Measurements from ENCODE around the gene UBE2J2.

DNA sequence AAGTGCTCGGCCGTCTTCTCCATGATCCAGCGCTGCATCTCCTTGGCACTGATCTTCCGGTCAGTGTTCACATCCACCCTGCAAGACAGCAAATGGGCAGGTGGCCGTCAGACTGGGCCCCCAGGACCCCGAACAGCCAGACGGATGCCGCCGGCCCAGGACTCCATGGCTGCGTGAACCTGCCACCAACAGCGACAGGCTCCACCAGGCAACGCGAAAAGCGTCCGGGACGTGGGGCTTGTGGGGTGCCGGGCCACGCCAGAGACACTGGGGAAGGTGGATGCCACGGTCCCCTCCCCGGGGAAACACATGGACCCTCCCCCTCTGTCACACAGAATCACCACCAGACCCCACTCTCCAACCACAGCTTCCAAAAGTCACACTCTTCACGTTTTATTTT lies 49.8 kb downstream of the UBE2J2 start:
- TF ChIP-seq, protein P1, sequence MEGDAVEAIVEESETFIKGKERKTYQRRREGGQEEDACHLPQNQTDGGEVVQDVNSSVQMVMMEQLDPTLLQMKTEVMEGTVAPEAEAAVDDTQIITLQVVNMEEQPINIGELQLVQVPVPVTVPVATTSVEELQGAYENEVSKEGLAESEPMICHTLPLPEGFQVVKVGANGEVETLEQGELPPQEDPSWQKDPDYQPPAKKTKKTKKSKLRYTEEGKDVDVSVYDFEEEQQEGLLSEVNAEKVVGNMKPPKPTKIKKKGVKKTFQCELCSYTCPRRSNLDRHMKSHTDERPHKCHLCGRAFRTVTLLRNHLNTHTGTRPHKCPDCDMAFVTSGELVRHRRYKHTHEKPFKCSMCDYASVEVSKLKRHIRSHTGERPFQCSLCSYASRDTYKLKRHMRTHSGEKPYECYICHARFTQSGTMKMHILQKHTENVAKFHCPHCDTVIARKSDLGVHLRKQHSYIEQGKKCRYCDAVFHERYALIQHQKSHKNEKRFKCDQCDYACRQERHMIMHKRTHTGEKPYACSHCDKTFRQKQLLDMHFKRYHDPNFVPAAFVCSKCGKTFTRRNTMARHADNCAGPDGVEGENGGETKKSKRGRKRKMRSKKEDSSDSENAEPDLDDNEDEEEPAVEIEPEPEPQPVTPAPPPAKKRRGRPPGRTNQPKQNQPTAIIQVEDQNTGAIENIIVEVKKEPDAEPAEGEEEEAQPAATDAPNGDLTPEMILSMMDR (IDR thresholded peaks at IDR 0.05; ENCODE audit: control extremely low read depth in 1 of 3, insufficient read depth in 1 of 3, low read depth in 1 of 3, low read length in 3 of 3) = no peak
- no peak for TF ChIP-seq SUZ12 (IDR thresholded peaks at IDR 0.05; ENCODE audit: low read length)
- no peak for TF ChIP-seq SIN3A (conservative IDR thresholded peaks at IDR 0.05 in 1 of 2, IDR thresholded peaks at IDR 0.05 in 1 of 2; ENCODE audit: low read depth in 1 of 2, low read length in 2 of 2)
- no peak for TF ChIP-seq EGR1 (IDR thresholded peaks at IDR 0.05; ENCODE audit: borderline replicate concordance, low read depth, low read length)
- TF ChIP-seq CBX5 (IDR thresholded peaks at IDR 0.05; ENCODE audit: low read depth, low read length) = no peak
- no peak for TF ChIP-seq EZH2 (IDR thresholded peaks at IDR 0.05; ENCODE audit: low read depth, low read length, severe bottlenecking)
- no peak for TF ChIP-seq JUND (IDR thresholded peaks at IDR 0.05; ENCODE audit: low read length)
- TF ChIP-seq RAD21 (IDR thresholded peaks at IDR 0.05 in 1 of 2, conservative IDR thresholded peaks at IDR 0.05 in 1 of 2; ENCODE audit: low read depth in 2 of 2, low read length in 2 of 2) = no peak
- TF ChIP-seq CTBP2 (IDR thresholded peaks at IDR 0.05; ENCODE audit: borderline replicate concordance, insufficient read depth, insufficient read length, low read length) = no peak
- TF ChIP-seq, protein P2, sequence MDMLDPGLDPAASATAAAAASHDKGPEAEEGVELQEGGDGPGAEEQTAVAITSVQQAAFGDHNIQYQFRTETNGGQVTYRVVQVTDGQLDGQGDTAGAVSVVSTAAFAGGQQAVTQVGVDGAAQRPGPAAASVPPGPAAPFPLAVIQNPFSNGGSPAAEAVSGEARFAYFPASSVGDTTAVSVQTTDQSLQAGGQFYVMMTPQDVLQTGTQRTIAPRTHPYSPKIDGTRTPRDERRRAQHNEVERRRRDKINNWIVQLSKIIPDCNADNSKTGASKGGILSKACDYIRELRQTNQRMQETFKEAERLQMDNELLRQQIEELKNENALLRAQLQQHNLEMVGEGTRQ (IDR thresholded peaks at IDR 0.05; ENCODE audit: low read length) = no peak
- TF ChIP-seq TCF12 (IDR thresholded peaks at IDR 0.05; ENCODE audit: low read depth, low read length) = no peak
- TF ChIP-seq, protein P3, sequence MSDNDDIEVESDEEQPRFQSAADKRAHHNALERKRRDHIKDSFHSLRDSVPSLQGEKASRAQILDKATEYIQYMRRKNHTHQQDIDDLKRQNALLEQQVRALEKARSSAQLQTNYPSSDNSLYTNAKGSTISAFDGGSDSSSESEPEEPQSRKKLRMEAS (IDR thresholded peaks at IDR 0.05) = no peak
- TF ChIP-seq ZNF274 (IDR thresholded peaks at IDR 0.05; ENCODE audit: borderline replicate concordance, extremely low read depth, low read length) = no peak
- TF ChIP-seq YY1 (IDR thresholded peaks at IDR 0.05; ENCODE audit: low read depth, low read length) = no peak

Data from H1 (cell line).